Nephron progenitor cell (in vitro differentiated cells): ENCODE results near the gene RCOR1.

ENCODE experiments used
- DNase-seq: peaks from one replicate; pipeline ENCODE4 v3.0.0; 2021
- H3K27ac Mint-ChIP-seq: 2 replicates; pipeline ENCODE4 v1.8.0; 2021; ENCODE audit warnings: mild to moderate bottlenecking, moderate library complexity, mixed read lengths
- H3K27me3 Mint-ChIP-seq: 2 replicates; pipeline ENCODE4 v1.8.0; 2021; ENCODE audit warnings: mild to moderate bottlenecking, low read depth, mixed read lengths; ENCODE audit not compliant: poor library complexity
- H3K36me3 Mint-ChIP-seq: 2 replicates; pipeline ENCODE4 v1.8.0; 2021; ENCODE audit warnings: low read depth, mixed read lengths
- H3K4me1 Mint-ChIP-seq: 2 replicates; pipeline ENCODE4 v1.8.0; 2021; ENCODE audit warnings: mixed read lengths
- H3K4me3 Mint-ChIP-seq: 2 replicates; pipeline ENCODE4 v1.8.0; 2021; ENCODE audit warnings: mild to moderate bottlenecking, moderate library complexity, mixed read lengths
- H3K9me3 Mint-ChIP-seq: 2 replicates; pipeline ENCODE4 v1.8.0; 2021; ENCODE audit warnings: mild to moderate bottlenecking, moderate library complexity, mixed read lengths
- TF ChIP-seq, protein P1 (sequence below): fragments of 200-600 bp; sonication (generic); IDR thresholded peaks from 2 replicates; pipeline ENCODE4 v1.5.0; 2021; ENCODE audit warnings: antibody characterized with exemption

The RCOR1 gene

DNA sequence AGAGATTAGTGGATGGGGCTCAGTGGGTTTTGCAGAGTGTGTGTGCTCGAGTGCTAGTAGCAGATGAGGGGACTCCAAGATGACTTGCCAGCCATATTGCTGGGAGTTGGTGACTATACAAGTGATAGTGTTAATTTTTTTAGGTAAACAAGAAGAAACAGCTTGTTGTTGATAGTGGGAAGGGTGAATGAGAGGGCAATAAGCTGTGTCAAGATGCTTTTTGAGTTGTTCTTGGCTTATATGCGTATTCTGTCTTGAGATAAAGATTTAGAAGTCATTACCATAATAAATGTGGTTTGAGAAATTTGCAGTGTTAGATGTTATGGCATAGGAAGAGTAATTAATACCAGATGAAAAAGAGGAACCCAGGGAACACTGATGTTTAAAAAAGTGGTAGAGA lies 75.3 kb downstream of the RCOR1 start:
- TF ChIP-seq, protein P1, sequence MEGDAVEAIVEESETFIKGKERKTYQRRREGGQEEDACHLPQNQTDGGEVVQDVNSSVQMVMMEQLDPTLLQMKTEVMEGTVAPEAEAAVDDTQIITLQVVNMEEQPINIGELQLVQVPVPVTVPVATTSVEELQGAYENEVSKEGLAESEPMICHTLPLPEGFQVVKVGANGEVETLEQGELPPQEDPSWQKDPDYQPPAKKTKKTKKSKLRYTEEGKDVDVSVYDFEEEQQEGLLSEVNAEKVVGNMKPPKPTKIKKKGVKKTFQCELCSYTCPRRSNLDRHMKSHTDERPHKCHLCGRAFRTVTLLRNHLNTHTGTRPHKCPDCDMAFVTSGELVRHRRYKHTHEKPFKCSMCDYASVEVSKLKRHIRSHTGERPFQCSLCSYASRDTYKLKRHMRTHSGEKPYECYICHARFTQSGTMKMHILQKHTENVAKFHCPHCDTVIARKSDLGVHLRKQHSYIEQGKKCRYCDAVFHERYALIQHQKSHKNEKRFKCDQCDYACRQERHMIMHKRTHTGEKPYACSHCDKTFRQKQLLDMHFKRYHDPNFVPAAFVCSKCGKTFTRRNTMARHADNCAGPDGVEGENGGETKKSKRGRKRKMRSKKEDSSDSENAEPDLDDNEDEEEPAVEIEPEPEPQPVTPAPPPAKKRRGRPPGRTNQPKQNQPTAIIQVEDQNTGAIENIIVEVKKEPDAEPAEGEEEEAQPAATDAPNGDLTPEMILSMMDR = no peak
- peaks cover 11% of the 10 kb centered on the region for H3K9me3 Mint-ChIP-seq
- H3K4me1 Mint-ChIP-seq = peaks cover 32% of the 10 kb centered on the region
- H3K27ac Mint-ChIP-seq = peak overlapping the region; percentile 18
- no peak overlapping the region for H3K4me3 Mint-ChIP-seq
- DNase-seq = no peak
- H3K36me3 Mint-ChIP-seq = peaks cover 37% of the 10 kb centered on the region
- H3K27me3 Mint-ChIP-seq = no peaks in the 10 kb centered on the region

DNA sequence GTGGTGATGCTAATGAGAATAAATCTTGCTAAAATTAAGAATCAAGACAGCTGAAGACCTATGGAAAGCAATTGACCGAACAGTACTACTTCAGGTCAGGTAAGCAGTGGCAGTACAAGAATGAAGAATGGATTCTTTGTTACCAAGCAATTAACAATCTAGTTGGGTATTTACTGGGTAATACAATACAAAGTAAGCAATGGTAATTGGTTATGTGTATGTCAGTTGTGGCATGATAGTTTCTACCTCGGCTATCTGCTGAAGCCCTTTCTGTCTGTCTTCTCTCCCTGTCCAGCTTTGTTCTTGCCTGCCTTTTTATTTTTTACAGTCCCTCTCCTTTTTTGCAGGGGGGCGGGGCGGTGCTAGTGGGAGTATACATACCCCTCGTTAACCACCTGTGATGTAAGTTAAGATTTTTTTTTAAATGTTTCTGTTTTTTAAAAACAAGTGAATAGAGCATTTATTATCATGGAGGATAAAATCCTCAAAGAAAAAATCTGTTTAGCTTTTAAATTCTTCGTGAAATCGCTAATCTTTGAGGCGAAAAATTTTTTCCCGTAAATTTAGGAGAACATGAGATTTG lies 75.9 kb downstream of the RCOR1 start:
- Mint-ChIP-seq H3K4me1 (peaks cover 25% of the 10 kb centered on the region), H3K36me3 (peaks cover 39% of the 10 kb centered on the region), H3K27me3 (no peaks in the 10 kb centered on the region), H3K9me3 (peaks cover 17% of the 10 kb centered on the region), H3K4me3 (no peak overlapping the region), H3K27ac (peak overlapping the region; percentile 71)
- no peak for DNase-seq
- TF ChIP-seq, protein P1 = no peak

DNA sequence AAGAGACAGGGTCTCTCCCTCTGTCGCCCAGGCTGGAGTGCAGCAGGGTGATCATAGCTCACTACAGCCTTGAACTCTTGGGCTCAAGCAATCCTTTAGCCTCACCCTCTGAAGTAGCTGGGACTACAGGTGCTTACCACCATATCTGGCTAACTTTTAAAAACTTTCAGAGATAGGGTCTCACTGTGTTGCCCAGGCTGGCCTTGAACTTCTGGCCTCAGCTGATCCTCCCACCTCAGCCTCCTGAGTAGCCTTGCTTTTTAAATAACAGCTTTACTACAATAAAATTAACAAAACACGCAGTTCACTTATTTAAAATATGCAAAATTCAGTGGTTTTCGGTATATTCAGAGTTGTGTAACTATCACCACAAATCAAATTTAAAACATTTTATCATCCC lies 79.0 kb downstream of the RCOR1 start:
- Mint-ChIP-seq H3K4me3 (no peak overlapping the region), H3K36me3 (peaks cover 49% of the 10 kb centered on the region), H3K27me3 (peaks cover 4% of the 10 kb centered on the region), H3K27ac (no peak overlapping the region), H3K4me1 (peaks cover 25% of the 10 kb centered on the region), H3K9me3 (peaks cover 41% of the 10 kb centered on the region)
- DNase-seq = no peak
- TF ChIP-seq, protein P1 = no peak

DNA sequence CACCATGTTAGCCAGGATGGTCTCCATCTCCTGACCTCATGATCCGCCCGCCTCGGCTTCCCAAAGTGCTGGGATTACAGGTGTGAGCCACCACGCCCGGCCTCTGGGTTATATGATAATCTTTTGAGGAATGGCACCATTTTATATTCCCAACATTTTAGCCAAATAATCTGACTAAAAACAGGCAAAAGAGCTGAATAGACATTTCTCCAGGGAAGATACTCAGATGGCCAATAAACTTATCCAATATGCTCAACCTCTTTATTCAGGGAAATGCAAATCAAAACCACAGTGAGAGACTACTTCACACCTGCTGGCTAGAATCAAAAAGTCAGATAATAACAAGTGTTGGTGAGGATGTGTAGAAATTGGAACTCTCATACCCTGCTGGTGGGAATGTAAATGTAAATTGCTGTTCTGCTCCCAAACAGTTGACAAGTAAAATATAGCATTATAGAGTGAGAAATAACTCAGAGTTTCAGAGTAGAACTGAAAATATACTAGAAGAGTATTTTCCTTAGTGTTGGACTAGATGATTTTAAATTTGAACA lies 80.0 kb downstream of the RCOR1 start:
- no peak for DNase-seq
- Mint-ChIP-seq H3K9me3 (peaks cover 41% of the 10 kb centered on the region), H3K27ac (no peak overlapping the region), H3K4me1 (peaks cover 22% of the 10 kb centered on the region), H3K4me3 (no peak overlapping the region), H3K27me3 (peaks cover 4% of the 10 kb centered on the region), H3K36me3 (peaks cover 49% of the 10 kb centered on the region)
- TF ChIP-seq, protein P1 = no peak

DNA sequence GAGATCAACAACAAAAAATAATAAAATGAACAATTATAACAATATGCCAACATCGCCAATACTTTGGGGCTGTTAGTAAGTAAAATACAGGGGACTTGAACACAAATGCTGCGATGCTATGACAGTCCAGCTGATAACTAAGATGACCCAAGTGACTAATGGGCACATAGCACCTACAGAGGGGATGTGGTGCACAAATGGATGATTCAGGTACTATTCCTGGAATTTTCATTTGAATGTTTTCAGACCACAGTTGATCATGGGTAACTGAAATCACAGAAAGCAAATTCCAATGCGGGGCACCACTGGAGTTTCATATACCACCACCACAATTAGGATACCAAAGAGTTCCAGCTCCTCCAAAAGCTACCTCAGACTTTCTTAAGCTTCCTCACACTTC lies 82.9 kb downstream of the RCOR1 start:
- Mint-ChIP-seq H3K9me3 (peaks cover 66% of the 10 kb centered on the region), H3K4me3 (no peak overlapping the region), H3K27ac (no peak overlapping the region), H3K36me3 (peaks cover 74% of the 10 kb centered on the region), H3K4me1 (no peaks in the 10 kb centered on the region), H3K27me3 (peaks cover 4% of the 10 kb centered on the region)
- no peak for DNase-seq
- TF ChIP-seq, protein P1 = no peak

DNA sequence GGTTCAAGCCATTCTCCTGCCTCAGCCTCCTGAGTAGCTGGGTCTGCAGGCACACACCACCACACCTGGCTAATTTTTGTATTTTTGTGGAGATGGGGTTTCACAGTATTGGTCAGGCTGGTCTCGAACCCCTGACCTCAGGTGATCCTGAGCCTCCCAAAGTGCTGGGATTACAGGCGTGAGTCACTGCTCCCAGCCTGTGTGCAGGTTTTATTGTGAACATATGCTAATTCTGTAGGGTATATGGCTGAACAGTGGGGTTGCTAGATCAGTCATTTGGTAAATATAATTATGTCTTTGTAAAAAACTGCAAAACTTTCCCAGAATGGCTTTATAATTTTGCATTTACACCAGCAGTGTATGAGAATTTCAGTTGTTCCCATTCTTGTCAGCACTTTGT lies 85.9 kb downstream of the RCOR1 start:
- Mint-ChIP-seq H3K4me3 (no peak overlapping the region), H3K27me3 (peaks cover 4% of the 10 kb centered on the region), H3K4me1 (peaks cover 11% of the 10 kb centered on the region), H3K27ac (no peak overlapping the region), H3K36me3 (peaks cover 67% of the 10 kb centered on the region), H3K9me3 (peaks cover 48% of the 10 kb centered on the region)
- DNase-seq = no peak
- TF ChIP-seq, protein P1 = no peak
